GM18870 (cell line): Measurements from ENCODE around the gene MEN1.
"Not testable (repeated sequence)": the region's sequence is repeated elsewhere in the genome, so short reads cannot be mapped to it uniquely, and the experiment has no call there.

Experiments used
- ATAC-seq: cut with Tn5 transposase; IDR thresholded peaks from one replicate; pipeline ENCODE4 v1.9.1; 2021; ENCODE audit warnings: moderate library complexity; ENCODE audit not compliant: unreplicated experiment

MEN1 gene

GRCh38 chr11:64846998-64847666 is 36.8 kb upstream of the MEN1 start:
- ATAC-seq, result no peak

GRCh38 chr11:64845776-64846129 is 35.4 kb upstream of the MEN1 start:
- not testable (repeated sequence) for ATAC-seq

GRCh38 chr11:64845129-64845775 is 34.9 kb upstream of the MEN1 start:
- ATAC-seq, result no peak

- ATAC-seq, result no peak
These were observed 34.2 kb upstream of the MEN1 start, which contains the start of gene CDC42BPG for GRCh38 chr11:64844330-64845128. CDC42BPG (minus strand) TSS chr11:64844653; CDS start chr11:64844569, 84 bp downstream.

- ATAC-seq, result no peak
These were observed 33.5 kb upstream of the MEN1 start for GRCh38 chr11:64843686-64844329.

- ATAC-seq, result no peak
These were observed 32.7 kb upstream of the MEN1 start for GRCh38 chr11:64842851-64843685.

- ATAC-seq, result no peak
These were observed 32.0 kb upstream of the MEN1 start for GRCh38 chr11:64842366-64842759.

- ATAC-seq, result no peak
These were observed 31.4 kb upstream of the MEN1 start for GRCh38 chr11:64841592-64842365.

GRCh38 chr11:64839887-64840782 is 29.8 kb upstream of the MEN1 start:
- no peak for ATAC-seq

- ATAC-seq, result no peak
These were observed 29.0 kb upstream of the MEN1 start for GRCh38 chr11:64839335-64839734.

- ATAC-seq, result no peak
These were observed 28.4 kb upstream of the MEN1 start for GRCh38 chr11:64838600-64839334.

GRCh38 chr11:64837887-64838351 is 27.6 kb upstream of the MEN1 start:
- ATAC-seq, result no peak

- ATAC-seq, result no peak
These were observed 26.2 kb upstream of the MEN1 start for GRCh38 chr11:64836448-64837072.

GRCh38 chr11:64835616-64836447 is 25.5 kb upstream of the MEN1 start:
- no peak for ATAC-seq

GRCh38 chr11:64834723-64835615 is 24.6 kb upstream of the MEN1 start:
- no peak for ATAC-seq
